Activated B cell treated with CpG ODN at 0.5 μM for 24 hours (primary cell): ENCODE measurements around the gene SCGB1C1. TPM values are rescaled to one million over a fixed set of nuclear protein-coding genes. Genes with fewer than 3 reads are reported as not detected.

Experiments used
- ATAC-seq: fragments of 200-7000 bp; cut with Tn5 transposase; one replicate; pipeline ENCODE4 v1.10.0; 2021; ENCODE audit warnings: low read depth, mild to moderate bottlenecking, moderate library complexity
- CTCF ChIA-PET: fragments of 350-600 bp; sonication (Branson Sonifier 250); formaldehyde crosslinking; loops from one replicate; lab custom pipeline; 2021; ENCODE audit warnings: antibody characterized with exemption; lab: Charles Lee
- POLR2A ChIA-PET: fragments of 350-600 bp; sonication (Branson Sonifier 250); formaldehyde crosslinking; loops from one replicate; lab custom pipeline; 2021; ENCODE audit warnings: antibody characterized with exemption; lab: Charles Lee
- DNase-seq: peaks from one replicate; pipeline ENCODE4 v3.0.0; 2022
- H3K27ac Mint-ChIP-seq: one replicate; pipeline ENCODE4 v1.8.0; 2020; ENCODE audit warnings: mixed read lengths
- H3K27me3 Mint-ChIP-seq: one replicate; pipeline ENCODE4 v1.8.0; 2021; ENCODE audit warnings: mixed read lengths
- H3K36me3 Mint-ChIP-seq: one replicate; pipeline ENCODE4 v1.8.0; 2021; ENCODE audit warnings: low read depth, mixed read lengths
- H3K4me1 Mint-ChIP-seq: one replicate; pipeline ENCODE4 v1.8.0; 2021; ENCODE audit warnings: mixed read lengths
- H3K4me3 Mint-ChIP-seq: one replicate; pipeline ENCODE4 v1.8.0; 2020; ENCODE audit warnings: mild to moderate bottlenecking, mixed read lengths
- H3K9me3 Mint-ChIP-seq: one replicate; pipeline ENCODE4 v1.8.0; 2020; ENCODE audit warnings: mixed read lengths
- intact Hi-C: fragments of 100-400 bp; cut with micrococcal nuclease; formaldehyde crosslinking; loops from one replicate; pipeline ENCODE4 v1.15.1; 2024
- total RNA-seq: library from RNA; stranded (reverse); gene quantifications from 2 replicates; pipeline ENCODE4 v1.2.3, GENCODE V29; 2022
- TF ChIP-seq, protein P1 (sequence below): fragments of 200-600 bp; IDR thresholded peaks from one replicate; pipeline ENCODE4 v1.8.0; 2022; ENCODE audit warnings: antibody characterized with exemption, mild to moderate bottlenecking

Gene SCGB1C1
- total RNA-seq, 1 donor from 2014 or later, result not detected

DNA sequence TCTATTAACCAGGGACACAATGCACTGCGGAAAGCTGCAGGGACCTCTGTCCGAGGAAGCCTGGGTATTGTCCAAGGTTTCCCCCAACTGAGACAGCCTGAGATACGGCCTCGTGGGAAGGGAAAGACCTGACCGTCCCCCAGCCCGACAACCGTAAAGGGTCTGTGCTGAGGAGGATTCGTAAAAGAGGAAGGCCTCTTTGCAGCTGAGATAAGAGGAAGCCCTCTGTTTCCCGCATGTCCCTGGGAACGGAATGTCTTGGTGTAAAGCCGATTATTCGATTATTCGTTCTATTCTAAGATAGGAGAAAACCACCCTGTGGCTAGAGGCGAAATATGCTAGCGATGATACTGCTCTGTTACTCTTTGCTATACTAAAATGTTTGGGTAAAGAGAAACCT is 9.1 kb downstream of the SCGB1C1 start:
- ChIA-PET POLR2A (no interaction called here), CTCF (no interaction called here)
- intact Hi-C loops, result no loop called here
- Mint-ChIP-seq H3K4me3 (no peak overlapping the region), H3K36me3 (peaks cover 39% of the 10 kb centered on the region), H3K27ac (peak overlapping the region; percentile 35), H3K27me3 (no peaks in the 10 kb centered on the region), H3K4me1 (peaks cover 37% of the 10 kb centered on the region), H3K9me3 (no peaks in the 10 kb centered on the region)
- peak; percentile 11 for DNase-seq
- no peak for ATAC-seq
- TF ChIP-seq, protein P1, sequence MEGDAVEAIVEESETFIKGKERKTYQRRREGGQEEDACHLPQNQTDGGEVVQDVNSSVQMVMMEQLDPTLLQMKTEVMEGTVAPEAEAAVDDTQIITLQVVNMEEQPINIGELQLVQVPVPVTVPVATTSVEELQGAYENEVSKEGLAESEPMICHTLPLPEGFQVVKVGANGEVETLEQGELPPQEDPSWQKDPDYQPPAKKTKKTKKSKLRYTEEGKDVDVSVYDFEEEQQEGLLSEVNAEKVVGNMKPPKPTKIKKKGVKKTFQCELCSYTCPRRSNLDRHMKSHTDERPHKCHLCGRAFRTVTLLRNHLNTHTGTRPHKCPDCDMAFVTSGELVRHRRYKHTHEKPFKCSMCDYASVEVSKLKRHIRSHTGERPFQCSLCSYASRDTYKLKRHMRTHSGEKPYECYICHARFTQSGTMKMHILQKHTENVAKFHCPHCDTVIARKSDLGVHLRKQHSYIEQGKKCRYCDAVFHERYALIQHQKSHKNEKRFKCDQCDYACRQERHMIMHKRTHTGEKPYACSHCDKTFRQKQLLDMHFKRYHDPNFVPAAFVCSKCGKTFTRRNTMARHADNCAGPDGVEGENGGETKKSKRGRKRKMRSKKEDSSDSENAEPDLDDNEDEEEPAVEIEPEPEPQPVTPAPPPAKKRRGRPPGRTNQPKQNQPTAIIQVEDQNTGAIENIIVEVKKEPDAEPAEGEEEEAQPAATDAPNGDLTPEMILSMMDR, result no peak

DNA sequence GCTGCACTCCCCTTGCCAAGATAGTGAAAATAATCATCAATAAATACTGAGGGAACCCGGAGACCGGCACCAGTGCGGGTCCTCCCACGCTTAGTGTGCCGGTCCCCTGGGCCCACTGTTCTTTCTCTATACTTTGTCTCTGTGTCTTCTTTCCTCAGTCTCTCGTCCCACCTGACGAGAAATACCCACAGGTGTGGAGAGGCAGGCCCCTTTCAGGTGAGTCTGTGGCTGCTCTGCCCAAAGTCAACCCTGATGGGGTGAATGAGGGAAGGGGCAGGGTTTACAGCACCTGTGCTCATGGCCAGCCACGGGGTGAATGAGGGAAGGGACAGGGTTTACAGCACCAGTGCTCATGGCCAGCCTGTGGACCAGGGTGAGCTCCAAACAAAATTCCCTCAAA is 9.6 kb downstream of the SCGB1C1 start:
- Mint-ChIP-seq H3K27ac (peak overlapping the region; percentile 16), H3K27me3 (no peaks in the 10 kb centered on the region), H3K9me3 (no peaks in the 10 kb centered on the region), H3K4me1 (peaks cover 41% of the 10 kb centered on the region), H3K4me3 (no peak overlapping the region), H3K36me3 (peaks cover 40% of the 10 kb centered on the region)
- TF ChIP-seq, protein P1, result no peak
- DNase-seq (no peak), ATAC-seq (no peak)
- ChIA-PET CTCF (no interaction called here), POLR2A (interaction anchor here (0.8 to 1.0 kb wide), 2 partner anchors 65 to 205 kb away, joined by 3 read pairs; no protein-coding TSS in a partner anchor)
- intact Hi-C loops, result no loop called here

DNA sequence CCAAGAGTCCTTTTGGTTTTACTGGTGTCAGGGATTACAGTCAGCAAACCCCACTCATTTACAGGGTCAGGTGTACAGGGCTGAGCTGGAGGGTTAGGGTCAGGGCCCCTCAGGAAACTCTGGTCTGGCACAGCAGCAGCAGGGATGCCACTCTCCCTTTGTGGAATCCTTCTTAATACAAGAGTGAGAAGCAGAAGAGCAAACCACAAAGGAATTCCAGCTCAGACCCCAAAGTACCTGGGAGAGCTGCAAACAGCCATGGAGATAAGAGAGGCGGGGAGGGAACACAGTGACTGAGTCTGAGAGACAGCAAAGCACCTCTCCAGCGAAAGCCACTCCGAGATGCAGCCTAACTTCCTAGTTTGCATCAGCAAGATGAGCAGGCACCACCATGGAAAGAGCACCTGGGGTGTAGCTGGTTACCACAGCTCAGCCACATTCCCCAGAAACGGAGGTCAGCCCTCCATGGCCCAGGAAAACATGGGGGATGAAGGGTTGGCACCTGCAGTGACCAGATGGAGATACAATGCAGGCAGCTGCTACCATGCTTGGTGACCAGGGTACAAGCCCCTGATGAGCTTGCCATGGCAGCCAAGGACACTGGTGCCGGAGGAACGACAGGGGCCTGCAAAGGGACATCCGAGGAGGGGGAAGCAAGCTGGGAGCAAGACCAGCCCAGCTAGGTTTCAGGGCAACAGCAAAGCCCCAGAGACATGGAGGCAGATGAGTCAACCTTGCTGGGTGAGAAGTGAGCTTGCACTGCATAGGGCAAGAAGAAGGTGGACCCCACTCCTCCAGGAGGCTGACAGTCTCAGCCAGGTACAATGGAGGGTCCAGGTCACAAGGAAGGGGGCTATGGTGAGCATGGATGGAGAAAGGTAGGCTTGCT is 10.4 kb downstream of the SCGB1C1 start:
- POLR2A ChIA-PET, result interaction anchor here (0.8 to 1.0 kb wide), 2 partner anchors 64 to 204 kb away, joined by 3 read pairs; no protein-coding TSS in a partner anchor
- CTCF ChIA-PET, result no interaction called here
- Mint-ChIP-seq H3K9me3 (no peaks in the 10 kb centered on the region), H3K27me3 (no peaks in the 10 kb centered on the region), H3K27ac (no peak overlapping the region), H3K36me3 (peaks cover 48% of the 10 kb centered on the region), H3K4me3 (no peak overlapping the region), H3K4me1 (peaks cover 41% of the 10 kb centered on the region)
- TF ChIP-seq, protein P1, result no peak
- intact Hi-C loops, result no loop called here
- DNase-seq, result peak; percentile 6
- ATAC-seq, result no peak

DNA sequence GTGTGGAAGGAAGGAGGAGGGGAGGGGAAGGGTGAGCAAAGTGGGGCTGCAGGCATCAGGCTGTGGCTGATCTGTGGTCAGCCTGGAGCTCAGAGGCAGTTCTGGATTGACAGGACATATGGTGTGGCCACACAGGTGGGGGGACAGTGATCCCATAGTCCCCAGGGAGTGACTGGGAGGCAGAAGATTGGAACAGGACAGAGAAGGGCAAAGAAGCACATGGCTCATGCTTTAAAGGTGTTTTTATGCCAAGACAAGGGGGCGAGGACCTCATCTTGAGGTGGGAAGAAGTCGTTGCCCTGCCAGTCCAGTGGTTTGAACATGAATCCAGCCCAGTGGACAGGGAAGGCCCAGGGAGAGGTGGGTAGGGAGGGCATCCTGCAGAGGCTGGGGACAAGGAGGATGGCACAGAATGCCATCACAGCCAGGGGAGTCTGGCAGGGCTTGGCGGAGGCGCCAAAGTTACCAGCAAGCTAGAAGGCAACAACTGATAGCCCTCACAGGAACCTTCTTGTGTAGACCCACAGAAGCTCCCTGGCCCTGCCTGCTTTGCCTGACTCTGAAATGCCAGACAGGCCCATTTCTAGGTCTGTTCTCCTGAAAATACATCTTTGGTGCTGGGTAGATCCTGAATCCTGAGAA is 11.2 kb downstream of the SCGB1C1 start:
- H3K36me3 Mint-ChIP-seq, result peaks cover 52% of the 10 kb centered on the region
- no peaks in the 10 kb centered on the region for H3K27me3 Mint-ChIP-seq
- DNase-seq (peak; percentile 12), ATAC-seq (no peak)
- H3K27ac Mint-ChIP-seq, result no peak overlapping the region
- ChIA-PET CTCF (no interaction called here), POLR2A (no interaction called here)
- H3K4me3 Mint-ChIP-seq, result peak overlapping the region; percentile 8
- peaks cover 43% of the 10 kb centered on the region for H3K4me1 Mint-ChIP-seq
- TF ChIP-seq, protein P1, result no peak
- H3K9me3 Mint-ChIP-seq, result no peaks in the 10 kb centered on the region
- intact Hi-C loops, result no loop called here

DNA sequence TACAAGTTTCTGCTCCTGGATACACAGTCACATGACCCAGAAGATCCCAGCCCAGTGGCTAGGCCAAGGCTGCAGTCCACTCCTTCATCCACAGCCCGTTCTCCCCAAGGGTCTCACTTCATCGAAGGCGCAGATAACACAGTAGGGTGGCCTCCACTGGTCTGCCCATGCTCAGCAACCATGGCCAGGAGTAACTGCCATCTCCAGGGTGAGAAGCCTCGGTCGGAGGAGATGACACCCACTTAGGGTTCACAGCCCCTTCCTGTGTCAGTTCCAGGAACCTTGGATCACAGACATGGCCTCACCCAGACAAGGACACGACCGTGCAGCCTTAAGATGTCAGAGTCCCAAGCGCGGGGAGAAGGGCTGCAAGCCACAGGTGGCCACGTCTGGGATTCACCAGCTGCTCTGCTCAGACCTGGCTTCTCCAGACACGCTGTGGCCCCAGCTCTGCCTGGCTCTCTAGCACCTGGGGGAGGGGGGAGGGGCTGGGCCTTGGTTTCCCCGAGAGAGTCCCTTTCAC is 11.8 kb downstream of the SCGB1C1 start:
- ChIA-PET POLR2A (no interaction called here), CTCF (no interaction called here)
- intact Hi-C loops, result no loop called here
- H3K36me3 Mint-ChIP-seq, result peaks cover 53% of the 10 kb centered on the region
- TF ChIP-seq, protein P1, result no peak
- H3K9me3 Mint-ChIP-seq, result no peaks in the 10 kb centered on the region
- ATAC-seq (no peak), DNase-seq (peak; percentile 5)
- H3K4me1 Mint-ChIP-seq, result peaks cover 47% of the 10 kb centered on the region
- no peaks in the 10 kb centered on the region for H3K27me3 Mint-ChIP-seq
- H3K27ac Mint-ChIP-seq, result no peak overlapping the region
- H3K4me3 Mint-ChIP-seq, result peak overlapping the region; percentile 8
